ENCODE measurements around the gene CYBC1.
A peak's percentile ranks its signal among the peaks of the same experiment; 100 is the strongest.

DNA sequence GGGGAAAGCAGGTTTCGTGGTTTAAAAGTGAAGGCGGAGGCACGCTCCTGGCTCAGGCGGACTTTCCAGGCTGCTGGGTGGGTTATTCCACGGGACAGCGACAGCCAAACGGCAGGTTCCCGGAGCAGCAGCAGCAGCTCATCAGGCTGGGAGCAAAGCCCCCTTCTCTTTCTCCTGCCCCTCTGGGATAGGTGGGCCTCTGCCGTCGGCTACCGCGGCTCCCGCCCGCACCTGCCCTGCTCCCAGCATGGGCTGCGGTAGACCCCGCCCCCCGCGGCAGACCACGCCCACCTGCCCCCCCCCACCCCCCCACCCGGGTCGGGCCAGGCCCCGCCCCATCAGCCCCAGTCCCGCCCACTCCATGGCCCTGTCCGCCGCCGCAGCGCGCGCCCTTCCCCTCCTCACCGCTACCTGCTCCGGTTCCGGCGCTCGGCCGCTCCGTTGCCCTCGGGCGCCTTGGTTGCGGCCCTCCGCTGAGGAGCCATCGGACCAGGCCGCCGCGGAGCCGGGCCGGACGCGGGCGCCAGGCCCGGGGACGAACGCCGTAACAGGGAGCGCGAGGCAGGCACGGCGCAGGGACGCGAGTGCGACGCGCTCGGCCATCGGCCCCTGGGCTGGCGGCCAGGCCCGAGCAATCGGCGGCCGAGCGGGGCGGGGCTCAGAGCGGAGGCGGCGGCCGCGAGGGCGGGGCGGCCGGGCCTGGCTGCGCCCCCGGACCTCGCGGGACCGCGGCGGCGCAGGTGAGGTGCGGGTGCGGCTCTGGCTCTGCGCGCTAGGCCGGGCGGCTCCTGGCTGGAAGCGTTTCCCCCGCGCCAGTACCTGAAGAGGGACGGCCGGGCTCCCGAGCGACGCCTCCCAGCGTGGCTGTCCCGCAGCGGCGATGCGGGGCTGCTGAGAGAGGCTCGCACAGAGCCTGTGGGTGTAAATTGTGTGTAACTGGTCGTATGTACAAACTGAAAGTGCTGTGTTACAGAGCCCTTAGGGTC is 32.3 kb downstream of the CYBC1 start, which contains the start of the genes HEXD and OGFOD3:
- TF ChIP-seq ELF4 (CRISPR knock-in tag; IDR thresholded peaks at IDR 0.05; ENCODE audit: low read depth) (0 out of 2 replicates have a peak, but pooled peaks have one; percentile 68), NFYB (CRISPR knock-in tag; conservative IDR thresholded peaks at IDR 0.05; ENCODE audit: low read depth) (no peak; the same call in 1 of the 2 replicates)
- TF ChIP-seq, protein P1, sequence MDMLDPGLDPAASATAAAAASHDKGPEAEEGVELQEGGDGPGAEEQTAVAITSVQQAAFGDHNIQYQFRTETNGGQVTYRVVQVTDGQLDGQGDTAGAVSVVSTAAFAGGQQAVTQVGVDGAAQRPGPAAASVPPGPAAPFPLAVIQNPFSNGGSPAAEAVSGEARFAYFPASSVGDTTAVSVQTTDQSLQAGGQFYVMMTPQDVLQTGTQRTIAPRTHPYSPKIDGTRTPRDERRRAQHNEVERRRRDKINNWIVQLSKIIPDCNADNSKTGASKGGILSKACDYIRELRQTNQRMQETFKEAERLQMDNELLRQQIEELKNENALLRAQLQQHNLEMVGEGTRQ (CRISPR knock-in tag; IDR thresholded peaks at IDR 0.05): peak; percentile 57
- TF ChIP-seq, protein P2, sequence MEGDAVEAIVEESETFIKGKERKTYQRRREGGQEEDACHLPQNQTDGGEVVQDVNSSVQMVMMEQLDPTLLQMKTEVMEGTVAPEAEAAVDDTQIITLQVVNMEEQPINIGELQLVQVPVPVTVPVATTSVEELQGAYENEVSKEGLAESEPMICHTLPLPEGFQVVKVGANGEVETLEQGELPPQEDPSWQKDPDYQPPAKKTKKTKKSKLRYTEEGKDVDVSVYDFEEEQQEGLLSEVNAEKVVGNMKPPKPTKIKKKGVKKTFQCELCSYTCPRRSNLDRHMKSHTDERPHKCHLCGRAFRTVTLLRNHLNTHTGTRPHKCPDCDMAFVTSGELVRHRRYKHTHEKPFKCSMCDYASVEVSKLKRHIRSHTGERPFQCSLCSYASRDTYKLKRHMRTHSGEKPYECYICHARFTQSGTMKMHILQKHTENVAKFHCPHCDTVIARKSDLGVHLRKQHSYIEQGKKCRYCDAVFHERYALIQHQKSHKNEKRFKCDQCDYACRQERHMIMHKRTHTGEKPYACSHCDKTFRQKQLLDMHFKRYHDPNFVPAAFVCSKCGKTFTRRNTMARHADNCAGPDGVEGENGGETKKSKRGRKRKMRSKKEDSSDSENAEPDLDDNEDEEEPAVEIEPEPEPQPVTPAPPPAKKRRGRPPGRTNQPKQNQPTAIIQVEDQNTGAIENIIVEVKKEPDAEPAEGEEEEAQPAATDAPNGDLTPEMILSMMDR (IDR thresholded peaks at IDR 0.05): no peak

Measured in WTC11 (cell line).